OCI-LY3 (cell line): Measurements from ENCODE around the gene ASIC3.

ENCODE experiments used
- CTCF ChIP-seq: fragments of 200-600, 300-600 bp; sonication (generic); IDR thresholded peaks from 2 replicates; pipeline ENCODE4 v1.5.1; 2014; ENCODE audit warnings: antibody characterized with exemption, low read length, low read depth
- EZH2phosphoT487 ChIP-seq: fragments of 200-600 bp; shearing (Covaris generic); IDR thresholded peaks from 2 replicates; pipeline ENCODE4 v1.6.1; 2018; ENCODE audit warnings: antibody characterized with exemption, mixed run types, low read depth

- TF ChIP-seq EZH2phosphoT487: no peak
- no peak for TF ChIP-seq CTCF
Observed at GRCh38 chr7:151091003-151091402, 42.7 kb downstream of the ASIC3 start.
